SKM-1 (cell line): Measurements from ENCODE around the gene CYP27C1.

Source experiments
- DNase-seq: peaks from one replicate; lab custom pipeline; 2025; ENCODE audit not compliant: unreplicated experiment; lab: John Stamatoyannopoulos, UW

The CYP27C1 gene

DNA sequence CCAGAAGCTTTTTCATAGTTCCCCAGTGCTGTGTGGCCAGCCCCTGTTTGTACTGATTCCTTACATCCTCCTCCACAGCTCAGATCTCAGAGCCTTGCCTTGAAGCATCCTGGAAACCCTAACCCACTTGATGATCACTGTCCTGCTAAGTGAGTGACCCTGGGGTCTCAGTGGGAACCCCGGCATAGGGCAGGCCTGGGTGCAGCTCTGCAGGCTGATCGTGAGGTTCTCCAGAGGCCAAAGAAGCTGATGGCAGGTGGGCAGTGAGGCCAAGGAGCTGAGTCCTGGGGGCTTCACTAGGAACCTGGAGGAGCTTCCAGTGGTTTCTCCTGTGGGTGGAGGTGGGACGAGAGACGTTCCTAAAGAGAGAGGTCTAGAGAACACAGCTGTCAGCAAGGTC is 65.7 kb downstream of the CYP27C1 start:
- no peak for DNase-seq

DNA sequence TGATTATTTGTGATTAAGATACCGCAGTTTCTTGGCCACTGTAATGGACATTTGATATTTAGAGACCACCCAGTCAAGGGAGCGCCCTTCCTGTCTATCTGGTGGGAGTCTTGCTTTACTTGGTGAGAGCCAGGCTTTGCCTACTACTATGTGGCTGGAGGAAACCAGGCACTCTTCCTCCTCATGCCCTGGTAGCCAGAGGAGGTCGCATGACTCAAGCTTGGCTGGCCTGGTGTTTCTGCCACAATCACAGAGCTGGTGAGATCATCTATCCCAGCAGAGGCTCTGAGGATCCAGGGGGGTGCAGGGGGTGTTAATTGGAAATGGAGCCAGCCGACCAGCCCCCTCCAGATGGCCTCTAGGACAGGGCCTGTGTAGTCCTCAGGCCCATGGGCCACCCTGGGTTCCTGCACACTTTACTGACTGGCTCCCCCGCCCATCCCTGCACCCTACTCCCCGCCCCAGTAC is 66.4 kb downstream of the CYP27C1 start:
- DNase-seq, result no peak

DNA sequence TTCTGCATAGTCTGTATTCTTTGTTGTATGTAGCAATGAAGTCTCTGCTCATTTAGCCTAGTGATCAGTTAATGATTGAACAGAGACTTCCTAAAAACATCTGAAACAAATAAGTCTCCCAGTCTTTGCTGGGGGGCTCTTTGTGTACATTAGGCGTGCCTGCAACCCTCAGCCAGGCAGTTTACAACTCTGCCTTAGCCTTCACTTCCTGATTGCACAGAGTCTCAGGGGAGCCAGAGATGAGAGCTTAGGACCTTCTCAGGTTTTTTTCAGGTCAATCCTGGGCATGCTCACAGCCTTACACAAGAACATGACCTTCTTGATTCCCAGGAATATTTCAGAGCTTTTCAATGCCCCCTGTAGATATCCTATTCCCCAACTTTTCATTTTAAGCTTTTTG is 69.1 kb downstream of the CYP27C1 start:
- DNase-seq, result no peak

DNA sequence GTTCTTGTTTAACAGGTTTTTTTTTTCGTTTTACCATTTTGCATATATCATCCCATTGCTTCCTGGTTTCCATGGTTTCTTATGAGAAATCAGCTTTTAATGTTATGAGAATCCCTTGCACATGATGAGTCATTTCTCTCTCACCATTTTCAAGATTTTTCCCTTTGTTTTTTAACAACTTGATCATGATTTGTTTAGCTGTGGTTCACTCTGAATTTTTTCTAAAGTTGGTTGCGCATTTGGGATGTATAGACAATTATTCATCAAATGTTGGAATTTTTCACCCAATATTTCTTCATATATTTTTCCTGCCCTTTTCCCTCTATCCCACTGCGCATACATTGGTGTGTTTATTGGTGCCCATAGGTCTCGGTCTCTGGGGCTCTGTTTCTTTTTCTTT is 70.7 kb downstream of the CYP27C1 start:
- DNase-seq, result no peak

DNA sequence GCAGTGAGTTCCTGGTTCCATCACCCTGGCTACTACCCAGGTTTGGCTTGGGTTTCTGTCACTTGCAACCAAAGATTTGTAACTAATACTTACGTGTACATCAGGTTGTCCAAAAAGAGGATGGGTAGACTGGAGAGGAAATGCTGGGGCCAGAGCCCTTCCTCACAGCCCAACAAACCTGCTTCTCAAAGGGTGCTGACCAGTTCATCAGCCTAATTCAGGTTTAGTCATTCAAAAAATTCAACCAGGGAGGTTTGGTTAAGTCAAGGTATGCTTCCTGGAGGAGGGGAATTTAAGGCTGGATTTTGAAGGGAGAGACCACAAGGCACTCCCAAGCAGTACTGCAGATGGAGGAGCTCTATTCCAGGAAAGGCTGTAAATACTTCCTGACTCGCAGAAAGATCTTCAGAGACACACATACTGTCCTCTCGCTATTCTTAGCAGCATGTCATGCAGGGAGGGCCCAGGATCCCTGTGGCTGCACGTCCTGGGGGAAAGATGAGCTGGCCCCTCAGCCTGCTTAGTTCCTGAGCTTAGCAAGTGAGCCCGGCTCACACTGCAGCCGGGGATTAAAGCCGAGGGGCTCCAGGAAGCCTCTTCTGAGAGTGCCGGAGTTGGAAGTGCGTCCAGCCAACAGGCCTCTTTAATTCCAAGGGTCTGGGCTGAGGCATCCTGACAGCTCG is 73.1 kb downstream of the CYP27C1 start:
- no peak for DNase-seq

DNA sequence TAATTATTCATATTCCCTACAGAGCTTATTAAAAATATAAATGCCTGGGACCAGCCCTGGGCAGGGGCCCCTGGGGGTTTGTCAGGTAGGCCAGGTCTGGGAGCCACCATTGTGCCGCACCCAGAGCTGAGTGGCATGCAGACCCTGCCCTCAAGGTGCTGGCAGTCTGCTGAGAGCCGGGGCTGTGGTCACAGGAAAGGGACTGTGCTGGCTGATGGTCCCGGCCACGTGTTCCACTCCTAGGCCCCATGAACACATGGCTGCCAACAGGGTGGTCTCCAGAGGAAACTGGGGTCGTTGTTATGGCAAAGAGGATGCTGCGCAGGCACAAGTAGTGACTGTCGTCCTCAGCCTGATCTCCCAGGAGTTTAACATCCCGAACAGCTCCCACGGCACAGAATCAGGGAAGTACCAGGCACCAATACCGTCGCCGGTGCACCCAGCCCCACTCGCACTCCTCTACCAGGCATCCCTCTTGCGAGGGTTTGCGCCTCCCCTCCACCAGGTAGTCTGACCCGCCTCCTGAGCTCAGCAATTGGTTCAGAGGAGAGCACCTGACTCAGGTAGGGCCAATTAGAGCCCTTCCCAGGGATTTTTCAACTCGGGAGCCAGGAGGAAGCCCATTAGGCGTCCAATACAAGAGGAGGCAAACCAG is 73.9 kb downstream of the CYP27C1 start:
- DNase-seq, result no peak

DNA sequence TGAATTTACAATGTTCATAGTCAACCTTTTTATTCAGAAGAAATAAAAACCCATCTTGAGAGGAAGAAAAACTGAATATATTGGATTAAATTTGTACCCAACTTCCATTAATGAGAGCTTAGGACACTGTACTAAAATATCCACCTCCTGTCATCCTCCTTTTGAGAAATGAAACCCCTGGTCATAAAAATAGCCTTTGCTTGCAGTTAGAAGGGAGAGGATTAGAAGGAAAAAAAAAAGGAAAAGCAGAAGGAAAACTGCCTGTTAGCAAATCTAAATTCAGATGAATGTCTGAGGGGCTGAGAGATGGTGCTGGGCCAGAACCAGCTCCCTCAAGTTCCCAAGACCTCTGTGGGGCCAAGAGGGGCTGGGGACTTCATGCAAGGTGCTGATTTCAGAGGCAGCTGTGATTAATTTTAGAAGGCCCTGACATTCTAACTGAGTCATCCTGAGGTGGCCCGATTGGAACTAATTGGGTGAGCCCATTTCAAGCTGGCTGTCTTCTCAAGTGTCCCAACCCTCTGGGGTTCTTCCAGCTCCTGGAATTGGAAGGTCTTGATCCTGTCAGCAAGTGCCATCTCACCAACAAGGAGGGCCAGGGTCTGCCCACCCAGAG is 74.7 kb downstream of the CYP27C1 start:
- DNase-seq, result no peak

DNA sequence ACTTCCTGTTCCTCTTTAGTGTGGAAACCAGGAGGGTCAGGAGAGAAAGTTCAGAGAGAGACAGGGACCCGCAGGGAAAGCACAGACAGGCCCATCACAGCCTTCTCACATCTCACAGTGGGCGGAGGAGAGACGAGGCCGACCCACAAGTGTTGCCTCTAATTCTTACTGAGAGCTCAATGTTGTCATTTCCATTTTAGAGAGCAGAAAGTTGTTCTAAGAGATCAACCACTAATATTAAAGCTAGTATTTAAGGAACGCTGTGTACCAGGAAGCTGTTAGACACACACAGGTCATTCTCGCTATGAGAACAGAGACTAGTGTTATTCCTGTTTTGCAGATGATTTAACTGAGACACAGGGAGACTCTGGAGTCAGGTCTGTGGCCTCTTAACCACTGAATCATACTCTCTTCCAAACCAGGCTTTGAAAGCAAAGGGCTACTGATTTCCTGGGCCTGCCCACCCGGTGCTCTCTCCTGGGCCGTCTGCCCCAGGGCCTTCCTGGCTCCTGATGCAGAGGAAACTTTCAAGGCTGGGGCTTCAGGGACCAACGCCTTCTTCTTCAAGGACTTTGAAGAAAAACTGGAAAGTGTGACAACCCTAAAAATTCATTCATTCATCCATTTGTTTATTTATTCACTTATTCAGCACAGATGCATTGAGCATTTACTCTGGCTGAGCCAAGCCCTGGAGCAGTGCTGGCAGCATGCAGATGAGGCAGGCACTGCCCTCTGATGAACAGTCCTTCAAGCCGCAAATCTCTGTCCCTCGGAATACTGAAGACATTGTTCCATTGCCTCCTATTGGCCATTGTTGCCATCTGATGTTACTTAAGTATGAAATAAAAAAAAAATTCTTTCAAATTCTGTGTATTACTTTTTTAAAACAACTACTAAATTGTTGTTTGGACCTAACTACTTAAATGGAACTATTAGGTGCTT is 76.0 kb downstream of the CYP27C1 start:
- DNase-seq, result no peak

DNA sequence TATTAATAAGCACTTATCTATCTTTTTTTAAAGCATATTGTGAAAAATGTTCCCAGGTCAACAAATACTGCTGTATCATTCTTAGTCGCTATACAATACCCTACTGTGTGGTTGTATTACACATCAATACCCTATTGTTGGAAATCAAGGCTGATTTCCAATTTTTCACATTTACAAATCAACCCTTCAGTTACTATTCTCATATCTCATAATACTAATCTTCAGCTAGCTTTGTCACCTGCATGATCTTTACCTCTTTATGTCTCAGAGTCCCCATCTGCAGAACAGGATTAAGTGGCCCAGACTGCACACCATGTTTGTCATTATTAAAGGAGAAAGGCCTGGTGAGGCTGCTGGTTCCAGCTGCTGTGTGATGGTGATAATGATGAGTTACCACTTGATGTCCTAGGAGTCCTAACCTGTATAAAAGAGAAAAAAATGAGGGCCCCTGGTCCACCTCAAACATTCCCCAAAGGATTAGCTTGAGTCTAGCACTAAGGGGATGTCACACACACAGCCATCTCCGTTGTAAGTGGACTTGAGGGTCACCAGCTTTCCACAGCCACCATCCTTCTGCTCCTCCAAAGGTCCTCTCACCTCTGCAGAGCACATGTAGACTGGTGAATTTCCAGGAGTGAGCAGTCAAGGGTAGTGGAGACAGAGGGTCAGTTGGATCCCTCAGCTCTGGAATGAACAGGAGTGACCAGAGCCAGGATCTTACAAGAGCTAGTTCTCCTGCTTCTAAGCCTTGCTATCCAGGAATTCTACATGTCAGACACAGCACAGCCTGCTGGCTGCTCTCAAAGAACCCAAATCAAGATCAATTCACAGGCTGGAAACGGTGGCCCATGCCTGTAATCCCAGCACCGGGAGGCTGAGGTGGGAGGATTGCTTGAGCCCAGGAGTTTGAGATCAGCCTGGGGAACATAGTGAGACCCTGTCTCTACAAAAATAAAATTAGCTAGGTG is 77.2 kb downstream of the CYP27C1 start:
- no peak for DNase-seq

DNA sequence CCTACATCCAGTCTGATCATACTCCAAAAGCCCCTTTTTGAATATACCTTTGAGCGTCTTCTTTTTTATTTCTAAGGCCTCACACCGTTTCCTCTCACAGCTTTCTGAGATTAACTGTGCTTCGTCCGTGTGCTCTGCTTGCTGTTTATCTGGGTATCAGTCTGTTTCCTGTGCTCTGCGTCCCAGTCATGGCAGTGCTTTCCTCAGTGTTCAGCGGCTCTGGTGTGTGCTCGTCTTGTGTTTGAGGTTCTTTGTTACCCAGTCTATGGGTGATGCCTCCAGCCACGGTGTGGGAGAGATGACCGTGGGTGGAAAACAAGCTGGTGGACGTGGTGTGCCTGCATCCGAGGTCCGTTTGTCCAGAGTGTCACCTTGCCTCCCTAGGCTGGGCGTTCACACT is 79.6 kb downstream of the CYP27C1 start:
- no peak for DNase-seq

DNA sequence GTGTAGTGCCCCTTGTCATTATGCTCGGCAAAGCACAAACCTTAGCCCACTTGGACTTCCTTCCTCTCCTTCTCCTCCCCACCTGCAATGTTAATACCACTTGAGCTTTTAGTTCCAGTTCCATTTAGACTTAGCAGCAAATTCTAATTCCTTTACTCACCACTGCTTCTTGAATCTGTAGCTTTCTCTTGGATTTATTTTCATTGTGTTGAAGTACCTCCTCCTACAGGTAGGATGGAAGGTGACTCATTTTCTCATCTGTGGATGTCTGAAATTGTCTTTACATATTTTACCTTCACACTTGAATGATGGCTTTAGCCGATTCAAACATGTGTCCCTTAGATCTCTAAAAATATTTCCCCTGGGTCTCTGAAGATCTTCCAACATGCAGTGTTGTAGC is 80.3 kb downstream of the CYP27C1 start:
- DNase-seq, result no peak

DNA sequence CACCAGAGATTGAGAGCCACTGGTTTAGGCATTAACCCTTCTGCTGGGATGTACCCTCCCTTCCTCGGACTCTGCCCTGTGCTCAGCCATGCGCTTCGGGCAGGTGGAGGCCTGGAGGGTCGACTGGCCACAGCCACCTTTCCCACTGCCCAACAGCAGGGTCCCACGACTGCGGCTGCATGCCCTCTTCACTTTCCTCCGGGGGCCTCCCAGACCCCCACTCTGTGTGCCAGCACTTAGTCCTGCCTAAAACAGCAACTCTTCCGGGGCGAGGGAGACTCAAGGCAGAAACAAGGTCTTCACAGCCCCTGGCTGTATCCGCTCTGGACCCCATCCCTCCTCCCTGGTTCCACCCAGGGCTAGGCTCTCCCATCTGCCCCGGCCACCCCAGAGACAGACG is 81.8 kb downstream of the CYP27C1 start:
- no peak for DNase-seq

DNA sequence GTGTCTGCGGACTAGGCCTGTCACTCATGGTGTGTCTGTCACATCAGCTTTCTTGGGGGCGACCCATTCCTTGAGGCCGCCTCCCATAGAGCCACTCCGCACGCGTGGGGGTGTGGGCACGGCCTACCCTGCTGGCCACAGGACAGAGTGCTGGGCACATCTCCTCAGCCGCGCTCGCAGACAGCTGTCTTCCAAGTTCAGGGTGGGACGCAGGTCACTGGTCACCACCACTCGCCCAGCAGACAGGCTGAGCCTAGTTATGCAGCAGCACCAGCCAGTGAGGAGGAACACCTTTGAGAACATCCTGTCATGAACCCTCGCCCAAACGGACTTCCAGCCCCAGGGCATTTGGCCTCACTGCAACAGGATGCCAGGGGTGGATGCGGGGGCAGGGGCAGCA is 82.4 kb downstream of the CYP27C1 start:
- DNase-seq, result no peak

DNA sequence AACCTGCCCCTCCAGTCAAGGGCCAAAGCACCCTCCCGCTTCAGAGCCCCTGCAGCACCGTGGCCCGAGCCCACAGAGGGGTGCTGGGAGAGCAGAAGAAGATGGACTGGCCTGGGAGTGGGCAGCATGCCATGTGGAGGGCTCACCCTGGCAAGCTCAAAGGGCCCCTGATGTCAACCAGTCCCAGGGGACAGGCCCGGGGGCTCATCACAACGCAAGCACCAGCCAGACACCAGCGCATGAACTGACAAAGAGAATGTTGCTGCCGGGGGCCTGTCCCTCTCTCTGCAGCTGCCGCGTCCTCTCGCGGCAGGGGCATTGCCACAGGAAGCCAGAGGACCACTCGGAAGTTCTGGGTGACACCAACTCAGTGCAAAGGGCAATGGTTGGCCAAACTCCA is 82.9 kb downstream of the CYP27C1 start:
- no peak for DNase-seq

DNA sequence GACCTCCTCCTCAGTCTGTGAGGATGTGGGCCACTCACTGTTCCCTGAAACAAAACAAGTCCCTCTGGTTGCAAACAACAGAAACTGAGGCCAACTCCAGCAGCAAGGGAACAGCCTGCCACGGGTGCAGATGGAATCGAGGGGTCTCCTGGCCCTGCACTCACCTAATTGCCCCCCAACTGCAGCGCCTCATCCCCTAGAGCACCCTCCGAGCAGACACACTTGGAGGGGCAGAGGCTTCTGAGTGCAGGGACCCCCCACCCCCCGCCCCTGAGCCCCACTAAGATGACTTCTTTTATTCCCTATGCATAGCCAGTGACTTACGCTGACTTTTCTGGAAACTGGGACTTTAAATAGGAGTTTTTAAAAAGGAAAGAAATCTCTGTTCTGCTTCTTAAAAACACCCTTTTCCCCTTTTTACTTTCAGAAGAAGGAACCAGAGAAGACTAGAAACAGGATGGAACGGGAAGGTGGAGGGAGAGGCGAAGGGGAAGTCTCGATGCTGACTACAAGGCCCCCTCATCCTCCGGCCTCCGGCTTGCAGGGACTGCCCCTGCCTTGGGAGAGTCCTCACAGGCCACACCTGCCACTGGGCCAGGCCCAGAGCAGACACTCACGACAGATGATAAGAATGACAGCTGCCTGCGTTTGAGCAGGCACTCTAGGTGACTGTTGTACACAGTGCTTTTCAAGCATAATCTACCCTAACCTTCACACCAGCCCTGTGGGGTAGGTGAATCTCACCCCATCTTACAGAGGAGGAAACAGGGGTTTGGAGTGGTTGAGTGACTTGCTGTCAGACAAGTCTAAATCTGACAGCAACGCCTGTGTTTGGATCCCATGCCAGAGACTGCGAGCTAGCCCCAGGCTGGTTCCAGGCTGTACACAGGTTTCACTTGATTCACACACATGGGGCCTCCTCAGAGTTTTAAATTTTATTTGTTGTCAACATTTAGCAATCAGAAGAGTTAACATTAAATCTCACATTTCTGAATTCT is 85.0 kb downstream of the CYP27C1 start:
- DNase-seq, result peak; percentile 7

DNA sequence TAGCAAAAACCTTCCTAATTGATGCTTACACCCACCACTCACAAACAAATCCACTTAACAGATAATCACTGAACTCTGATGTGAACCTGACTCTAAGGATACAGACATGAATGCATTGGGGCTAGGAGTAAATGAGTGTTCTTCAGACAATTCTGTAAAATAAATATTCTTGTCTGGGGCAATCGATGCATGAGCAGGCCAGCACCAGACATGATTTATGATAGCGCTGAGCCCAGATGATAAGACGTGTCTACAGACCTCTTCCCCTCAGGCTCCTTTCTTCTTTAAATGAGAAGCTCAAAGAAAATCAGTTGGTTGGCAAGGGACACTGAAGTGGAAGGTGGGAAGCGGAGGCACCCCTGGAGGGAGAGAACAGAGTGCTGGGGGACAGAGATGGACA is 85.9 kb downstream of the CYP27C1 start:
- no peak for DNase-seq
